ENCODE results near the gene AKR1A1.
"Not testable (repeated sequence)": the region's sequence is repeated elsewhere in the genome, so short reads cannot be mapped to it uniquely, and the experiment has no call there.

The AKR1A1 gene

DNA sequence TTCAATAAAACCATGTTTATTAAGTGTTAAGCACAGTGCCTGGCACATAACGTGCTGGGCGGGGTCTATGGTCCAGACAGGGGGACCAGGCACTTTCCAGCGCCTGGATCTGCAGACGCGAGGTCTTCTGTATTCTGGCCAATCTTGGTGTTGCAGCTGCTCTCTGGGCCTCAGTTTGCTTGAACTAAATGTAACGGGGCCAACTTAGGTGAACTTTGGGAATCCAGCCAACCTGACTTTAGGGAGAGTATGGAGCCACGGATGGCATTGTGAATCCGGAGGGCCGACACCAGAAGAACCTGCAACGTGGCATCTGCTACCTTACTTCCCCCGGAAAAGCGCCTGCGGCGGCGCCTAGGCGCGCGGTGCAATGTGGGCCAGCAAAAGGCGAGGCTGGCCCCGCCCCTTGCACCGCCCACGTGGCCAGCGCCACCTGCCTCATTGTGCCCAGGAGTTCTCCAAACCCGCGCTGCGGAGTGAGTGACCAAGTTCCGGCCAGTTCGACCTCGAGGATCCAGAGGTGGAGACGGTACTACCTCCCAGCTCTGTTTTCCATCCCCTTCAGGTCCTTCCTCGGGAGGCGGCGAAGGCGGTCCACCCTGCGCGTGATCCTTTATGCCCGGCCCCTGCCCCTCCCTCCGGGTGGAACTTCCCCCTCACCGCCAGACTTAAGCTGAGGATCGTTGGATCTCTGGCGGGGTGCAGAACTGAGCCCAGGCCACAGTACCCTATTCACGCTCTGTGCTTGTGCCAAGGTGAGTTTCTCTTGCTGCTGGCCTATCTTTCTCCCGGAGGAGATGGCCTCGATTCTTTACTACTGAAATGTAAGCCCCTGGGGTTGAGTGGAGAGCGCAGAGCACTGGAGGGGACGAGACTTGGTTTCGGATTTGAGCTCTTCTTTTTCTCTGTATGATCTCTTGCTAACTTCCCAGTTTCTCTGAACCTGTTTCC lies at the start of gene AKR1A1:
TSS of gene AKR1A1 (plus strand) at position 426 of the 951 bp plus-strand sequence. CDS start 10,969 bp downstream, outside the sequence.
- DNase-seq, result peak; percentile 94

DNA sequence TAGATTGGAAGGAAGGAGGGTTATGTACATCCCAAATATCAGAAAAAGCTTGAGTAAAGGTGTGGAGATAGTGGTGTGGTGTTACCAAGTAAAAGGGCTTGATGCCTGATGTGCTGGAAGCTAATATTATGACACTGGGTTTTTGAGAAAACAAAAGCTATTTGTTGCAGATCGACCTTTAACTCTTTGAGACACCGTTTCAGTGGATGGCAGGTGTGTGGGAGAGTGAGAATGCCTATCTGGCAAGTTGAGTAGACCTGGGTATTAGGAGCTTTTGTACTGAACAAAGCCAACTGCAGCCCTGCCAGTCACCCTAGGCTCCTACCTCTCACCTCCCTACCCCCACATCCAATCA lies 49.1 kb upstream of the AKR1A1 start:
- no peak for DNase-seq

DNA sequence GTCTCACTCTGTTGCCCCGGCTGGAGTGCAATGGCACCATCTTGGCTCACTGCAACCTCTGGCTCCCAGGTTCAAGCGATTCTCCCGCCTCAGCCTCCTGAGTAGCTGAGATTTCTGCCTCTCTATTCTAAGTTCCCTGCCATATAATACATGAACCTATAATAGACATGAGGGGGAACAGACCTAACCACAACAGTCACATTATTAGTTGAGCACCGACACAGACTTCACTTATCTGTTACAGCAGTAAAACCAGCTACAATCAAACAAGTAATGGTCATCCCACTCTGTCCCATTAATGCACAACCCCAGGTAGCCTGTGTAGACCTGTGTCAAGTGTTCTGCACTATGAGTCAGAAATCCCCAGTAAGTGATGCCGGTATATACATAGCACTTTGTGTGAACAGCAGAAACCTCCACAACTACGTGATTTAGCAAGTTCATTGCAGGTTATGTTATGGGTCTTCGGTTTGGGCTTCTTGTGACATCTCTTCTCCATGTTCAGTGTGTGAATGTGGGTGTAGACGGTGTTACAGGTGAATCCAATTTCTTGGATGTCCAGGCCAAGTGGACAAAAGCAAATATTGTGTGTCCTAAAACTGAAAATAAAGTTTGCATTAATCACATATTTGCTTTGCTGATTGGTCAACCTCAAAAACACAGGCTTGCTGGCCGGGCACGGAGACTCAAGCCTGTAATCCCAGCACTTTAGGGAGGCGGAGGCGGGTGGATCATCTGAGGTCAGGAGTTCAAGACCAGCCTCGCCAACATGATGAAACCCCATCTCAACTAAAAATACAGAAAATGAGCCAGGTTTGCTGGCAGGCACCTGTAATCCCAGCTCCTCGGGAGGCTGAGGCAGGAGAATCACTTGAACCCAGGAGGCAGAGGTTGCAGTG lies 46.9 kb upstream of the AKR1A1 start:
- no peak for DNase-seq

DNA sequence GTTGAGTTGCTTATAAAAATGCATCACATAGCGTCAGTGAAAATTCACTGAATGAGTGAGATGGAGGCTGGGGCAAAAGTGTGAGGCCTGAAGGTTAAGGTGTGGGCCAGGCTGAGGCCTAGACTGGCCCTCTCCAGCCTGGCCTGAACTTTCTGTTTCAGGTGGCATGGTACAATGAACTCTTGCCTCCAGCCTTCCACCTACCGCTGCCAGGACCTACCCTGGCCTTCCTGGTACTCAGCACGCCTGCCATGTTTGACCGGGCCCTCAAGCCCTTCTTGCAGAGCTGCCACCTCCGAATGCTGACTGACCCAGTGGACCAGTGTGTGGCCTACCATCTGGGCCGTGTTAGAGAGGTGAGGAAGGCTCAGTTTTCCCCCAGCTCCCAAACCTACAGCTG lies 43.4 kb upstream of the AKR1A1 start:
- DNase-seq, result no peak

DNA sequence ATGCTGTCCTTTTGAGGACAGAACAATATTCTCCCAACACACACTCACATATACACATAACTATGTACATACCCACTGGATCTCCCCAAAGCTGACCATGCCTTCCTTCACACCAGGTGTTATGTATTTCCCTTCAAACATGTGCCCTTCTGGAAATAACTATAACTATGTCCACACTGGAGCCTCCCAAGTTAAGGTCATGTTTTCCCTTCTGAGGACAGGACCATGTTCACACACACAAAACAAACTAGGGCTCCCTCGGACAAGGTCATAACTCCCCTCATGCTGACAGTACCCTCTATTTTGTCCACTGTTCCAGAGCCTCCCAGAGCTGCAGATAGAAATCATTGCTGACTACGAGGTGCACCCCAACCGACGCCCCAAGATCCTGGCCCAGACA lies 42.7 kb upstream of the AKR1A1 start:
- no peak for DNase-seq

DNA sequence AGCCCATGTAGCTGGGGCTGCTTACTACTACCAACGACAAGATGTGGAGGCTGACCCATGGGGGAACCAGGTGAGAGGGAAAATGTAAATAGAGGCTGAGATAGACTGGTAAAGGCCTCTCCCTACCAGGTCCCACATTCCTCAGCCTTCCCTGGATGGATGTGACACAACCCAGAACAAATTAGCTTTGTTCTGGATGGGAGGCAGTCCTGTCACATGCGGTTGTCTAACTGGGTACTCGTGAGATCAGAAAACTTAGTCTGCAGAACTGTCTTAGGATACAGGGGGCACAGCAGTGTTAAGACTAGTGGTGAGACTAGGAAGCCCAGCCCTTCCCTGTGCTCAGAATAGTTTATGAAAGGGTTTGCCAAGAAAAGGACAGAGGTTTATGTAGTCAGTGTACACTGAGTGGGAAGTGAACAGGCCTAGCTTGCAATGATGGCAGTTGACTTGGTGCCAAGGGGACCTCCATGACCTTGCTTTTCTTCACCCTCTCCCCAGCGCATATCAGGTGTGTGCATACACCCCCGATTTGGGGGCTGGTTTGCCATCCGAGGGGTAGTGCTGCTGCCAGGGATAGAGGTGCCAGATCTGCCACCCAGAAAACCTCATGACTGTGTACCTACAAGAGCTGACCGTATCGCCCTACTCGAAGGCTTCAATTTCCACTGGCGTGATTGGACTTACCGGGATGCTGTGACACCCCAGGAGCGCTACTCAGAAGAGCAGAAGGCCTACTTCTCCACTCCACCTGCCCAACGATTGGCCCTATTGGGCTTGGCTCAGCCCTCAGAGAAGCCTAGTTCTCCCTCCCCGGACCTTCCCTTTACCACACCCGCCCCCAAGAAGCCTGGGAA lies 42.1 kb upstream of the AKR1A1 start:
- no peak for DNase-seq

DNA sequence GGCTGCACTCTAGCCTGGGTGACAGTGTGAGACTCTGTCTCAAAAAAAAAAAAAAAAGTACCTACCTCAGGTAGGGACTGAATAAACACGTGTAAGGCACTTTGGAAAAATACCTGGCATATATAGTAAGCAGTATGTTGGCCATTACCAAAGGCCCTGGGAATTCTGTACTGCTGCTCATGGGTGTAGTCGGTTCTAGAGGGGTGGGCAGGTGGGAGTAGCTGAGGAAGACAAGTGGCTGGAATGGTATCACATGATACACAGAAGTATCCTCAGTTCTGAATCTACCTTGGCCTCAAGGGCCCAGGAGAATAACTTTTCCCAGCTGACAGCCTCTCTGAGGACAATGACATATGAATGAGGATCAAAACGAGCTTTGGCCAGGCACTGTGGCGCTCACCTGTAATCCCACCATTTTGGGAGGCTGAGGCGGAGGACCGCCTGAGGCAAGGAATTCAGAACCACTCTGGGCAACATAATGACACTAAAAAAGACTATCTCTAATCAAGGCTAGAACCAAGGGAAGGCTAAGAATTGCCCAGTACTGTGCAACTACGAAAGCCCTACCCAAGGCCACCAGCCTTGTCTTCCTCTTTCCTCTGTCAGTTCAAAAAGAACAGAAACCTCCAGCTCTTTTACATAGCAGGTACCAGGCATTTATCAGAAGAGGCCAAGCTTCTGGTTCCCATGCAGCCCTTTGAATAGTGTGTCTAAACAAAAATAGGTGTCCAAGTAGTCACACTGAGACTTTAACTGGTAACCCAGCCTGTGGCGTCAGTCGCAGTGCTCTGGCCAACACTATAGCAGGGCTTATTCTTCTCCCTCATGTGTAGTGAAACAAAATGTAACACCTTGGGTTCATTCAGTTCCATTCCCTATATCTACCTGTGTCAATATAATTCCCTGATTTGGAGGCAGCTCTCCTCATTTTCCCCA lies 40.3 kb upstream of the AKR1A1 start:
- no peak for DNase-seq

DNA sequence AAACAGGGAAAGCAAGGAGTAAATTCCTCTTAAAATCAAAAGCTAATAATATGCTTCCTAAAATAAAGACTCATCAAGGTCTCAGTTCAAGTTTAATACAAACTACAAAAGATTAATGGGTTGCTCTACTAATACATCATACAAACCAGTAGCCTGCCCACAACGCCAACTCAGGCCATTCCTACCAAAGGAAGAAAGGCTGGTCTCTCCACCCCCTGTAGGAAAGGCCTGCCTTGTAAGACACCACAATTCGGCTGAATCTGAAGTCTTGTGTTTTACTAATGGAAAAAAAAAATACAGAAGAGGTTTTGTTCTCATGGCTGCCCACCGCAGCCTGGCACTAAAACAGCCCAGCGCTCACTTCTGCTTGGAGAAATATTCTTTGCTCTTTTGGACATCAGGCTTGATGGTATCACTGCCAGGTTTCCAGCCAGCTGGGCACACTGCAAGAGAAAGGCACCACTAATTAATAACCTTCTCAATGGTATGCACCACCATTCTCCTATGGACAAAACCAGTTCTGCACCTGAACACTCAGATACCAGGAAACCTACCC lies 39.6 kb upstream of the AKR1A1 start:
- DNase-seq, result no peak

DNA sequence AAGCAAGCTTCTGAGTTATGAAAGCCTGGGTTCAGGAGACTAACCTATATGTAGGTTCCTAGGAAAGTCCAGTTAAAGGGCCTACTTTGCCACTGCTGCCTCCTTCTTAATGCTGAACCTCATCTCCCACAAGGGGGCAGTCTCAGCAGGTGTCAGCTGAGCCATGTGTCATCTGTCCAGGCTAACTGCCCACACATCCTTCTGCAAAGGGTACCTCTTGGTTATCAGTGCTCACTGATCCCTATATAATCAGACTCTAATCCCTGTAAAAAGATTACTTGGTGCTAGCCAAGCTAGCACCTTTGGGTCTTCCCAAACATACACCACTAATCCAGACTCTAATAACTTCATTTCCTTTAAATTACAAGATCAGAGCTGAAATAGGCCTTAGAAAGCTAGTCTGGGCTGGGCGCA lies 38.0 kb upstream of the AKR1A1 start:
- DNase-seq, result peak; percentile 49

DNA sequence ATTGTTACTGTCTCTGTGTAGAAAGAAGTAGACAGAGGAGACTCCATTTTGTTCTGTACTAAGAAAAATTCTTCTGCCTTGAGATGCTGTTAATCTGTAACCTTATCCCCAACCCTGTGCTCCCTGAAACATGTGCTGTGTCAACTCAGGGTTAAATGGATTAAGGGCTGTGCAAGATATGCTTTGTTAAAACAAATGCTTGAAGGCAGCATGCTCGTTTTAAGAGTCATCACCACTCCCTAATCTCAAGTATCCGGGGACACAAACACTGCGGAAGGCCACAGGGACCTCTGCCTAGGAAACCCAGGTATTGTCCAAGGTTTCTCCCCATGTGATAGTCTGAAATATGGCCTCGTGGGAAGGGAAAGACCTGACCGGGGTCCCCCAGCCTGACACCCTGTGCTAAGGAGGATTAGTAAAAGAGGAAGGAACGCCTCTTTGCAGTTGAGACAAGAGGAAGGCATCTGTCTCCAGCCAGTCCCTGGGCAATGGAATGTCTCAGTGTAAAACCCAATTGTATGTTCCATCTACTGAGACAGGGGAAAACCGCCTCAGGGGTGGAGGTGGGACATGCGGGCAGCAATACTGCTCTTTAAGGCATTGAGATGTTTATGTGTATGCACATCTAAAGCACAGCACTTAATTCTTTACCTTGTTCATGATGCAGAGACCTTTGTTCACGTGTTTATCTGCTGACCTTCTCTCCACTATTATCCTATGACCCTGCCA lies 36.9 kb upstream of the AKR1A1 start:
- DNase-seq, result not testable (repeated sequence)

DNA sequence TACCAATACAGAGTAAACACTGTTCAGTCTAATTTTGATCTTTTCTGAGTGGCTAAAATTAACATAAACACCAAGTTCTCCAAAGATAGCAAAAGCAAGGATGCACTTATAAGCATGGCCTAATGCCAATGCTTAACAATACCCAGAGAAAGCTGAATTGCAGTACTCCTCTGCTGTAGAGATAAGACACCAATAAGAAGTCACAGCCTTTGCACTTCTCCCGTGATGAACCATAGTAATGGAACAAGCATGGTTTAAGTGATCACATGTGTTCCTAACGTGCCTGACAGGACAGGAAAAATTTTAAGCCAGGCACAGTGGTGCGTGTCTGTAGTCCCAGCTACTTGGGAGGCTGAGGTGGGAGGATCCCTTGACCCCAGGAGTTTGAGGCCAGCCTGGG lies 34.6 kb upstream of the AKR1A1 start:
- no peak for DNase-seq

DNA sequence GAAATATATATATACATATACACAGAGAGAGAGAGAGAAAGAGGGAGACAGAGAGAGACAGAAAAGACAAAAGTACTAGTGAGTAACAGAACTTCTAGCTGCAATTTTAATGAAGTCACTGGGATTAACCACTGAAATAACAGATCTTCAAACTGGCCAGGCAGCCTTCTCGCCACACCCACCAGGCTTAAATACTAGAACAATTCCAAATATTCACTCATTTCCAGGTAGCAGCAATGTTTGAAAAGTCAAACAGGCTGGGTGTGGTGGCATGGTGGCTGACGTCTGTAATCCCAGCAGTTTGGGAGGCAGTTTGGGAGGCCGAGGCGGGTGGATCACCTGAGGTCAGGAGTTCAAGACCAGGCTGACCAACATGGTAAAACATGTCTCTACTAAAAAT lies 34.2 kb upstream of the AKR1A1 start:
- no peak for DNase-seq

DNA sequence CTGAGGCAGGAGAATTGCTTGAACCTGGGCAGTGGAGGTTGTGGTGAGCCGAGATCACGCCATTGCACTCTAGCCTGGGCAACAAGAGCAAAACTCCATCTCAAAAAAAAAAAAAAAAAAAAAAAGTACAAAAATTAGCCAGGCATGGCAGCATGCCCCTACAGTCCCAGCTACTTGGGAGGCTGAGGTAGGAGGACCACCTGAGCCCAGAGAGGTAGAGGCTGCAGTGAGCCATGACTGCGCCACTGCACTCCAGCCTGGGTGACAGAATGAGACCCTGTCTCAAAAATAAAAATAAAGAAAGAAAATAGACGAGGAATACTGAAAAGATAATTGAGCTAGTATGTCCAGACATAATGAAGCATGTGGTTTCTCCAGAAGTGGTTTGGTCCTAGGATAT lies 32.3 kb upstream of the AKR1A1 start:
- DNase-seq, result not testable (repeated sequence)

DNA sequence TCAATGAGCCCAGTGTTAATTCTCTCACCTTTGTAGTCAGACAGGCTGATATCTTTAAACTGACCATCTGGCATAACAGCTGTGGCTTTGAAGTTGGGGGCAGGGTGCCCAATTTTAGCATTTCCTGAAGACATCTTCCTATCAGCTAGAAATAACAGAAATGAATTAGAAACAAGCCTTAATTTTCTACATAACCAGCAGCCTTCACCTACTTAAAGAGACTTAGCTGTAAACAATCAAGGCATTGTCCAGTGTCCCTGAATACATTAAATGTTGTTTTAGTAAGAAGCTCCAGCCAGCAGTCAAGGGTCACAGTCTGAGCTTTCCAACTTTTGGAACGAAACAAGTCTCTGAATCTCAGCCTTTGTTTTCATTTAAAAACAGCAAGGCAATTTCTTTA lies 31.7 kb upstream of the AKR1A1 start:
- DNase-seq, result no peak

DNA sequence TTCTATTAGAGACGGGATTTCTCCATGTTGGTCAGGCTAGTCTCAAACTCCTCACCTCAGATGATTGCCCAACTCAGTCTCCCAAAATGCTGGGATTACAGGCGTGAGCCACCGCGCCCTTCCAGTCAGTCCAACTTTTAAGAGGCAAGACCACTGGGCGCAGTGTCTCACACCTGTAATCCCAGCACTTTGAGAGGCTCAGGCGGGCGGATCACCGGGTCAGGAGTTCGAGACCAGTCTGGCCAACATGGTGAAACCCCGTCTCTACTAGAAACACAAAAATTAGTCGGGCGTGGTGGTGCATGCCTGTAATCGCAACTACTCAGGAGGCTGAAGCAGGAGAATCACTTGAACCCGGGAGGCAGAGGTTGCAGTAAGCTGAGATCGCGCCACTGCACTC lies 30.9 kb upstream of the AKR1A1 start:
- DNase-seq, result not testable (repeated sequence)

DNA sequence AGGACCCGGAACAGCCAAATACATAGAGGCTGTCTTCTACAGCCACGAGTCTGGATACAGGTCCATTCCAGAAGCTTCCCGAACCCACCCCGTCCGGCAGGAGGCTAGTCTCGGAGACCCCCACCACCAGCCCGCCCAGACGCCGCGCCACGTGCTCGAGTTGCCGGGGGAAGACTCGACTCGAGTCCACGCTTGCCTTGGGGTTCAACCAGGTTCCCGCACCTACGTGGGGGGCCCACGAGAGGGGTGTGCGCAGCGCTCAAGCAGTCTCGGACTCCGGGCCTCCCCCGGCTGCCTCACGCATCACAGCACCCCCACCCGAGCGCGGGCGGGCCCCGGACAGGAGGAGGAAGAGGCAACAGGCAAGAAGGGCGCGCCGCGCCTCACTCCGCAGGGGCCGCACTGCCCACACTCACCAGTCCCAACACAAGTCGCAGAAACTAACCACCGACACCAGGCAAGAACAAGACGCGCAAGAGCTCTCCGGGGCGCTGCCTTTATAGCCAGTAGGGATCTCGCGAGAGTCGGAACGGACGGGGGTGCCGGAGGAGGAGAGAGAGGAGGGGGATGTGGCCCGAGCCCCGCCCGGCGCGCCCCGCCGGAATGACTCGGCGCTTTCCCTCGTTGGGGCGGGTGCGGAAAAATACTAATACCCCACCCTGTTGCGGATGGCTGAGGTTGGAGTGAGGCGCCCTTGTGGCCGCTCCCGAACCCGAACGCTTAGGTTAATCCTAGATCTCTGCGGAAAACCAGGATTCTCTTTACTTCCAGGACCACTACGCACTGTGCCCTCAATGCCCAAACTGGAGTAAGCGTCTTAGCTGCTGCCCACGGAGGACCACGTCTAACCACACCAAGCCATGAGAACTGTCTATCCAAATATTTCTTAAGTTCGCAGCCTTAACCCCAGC lies 29.0 kb upstream of the AKR1A1 start, which contains the start of gene PRDX1:
TSS of gene PRDX1 (minus strand) at position 472 of the 911 bp plus-strand sequence. CDS start 2,841 bp downstream, outside the sequence.
- DNase-seq, result peak; percentile 91

DNA sequence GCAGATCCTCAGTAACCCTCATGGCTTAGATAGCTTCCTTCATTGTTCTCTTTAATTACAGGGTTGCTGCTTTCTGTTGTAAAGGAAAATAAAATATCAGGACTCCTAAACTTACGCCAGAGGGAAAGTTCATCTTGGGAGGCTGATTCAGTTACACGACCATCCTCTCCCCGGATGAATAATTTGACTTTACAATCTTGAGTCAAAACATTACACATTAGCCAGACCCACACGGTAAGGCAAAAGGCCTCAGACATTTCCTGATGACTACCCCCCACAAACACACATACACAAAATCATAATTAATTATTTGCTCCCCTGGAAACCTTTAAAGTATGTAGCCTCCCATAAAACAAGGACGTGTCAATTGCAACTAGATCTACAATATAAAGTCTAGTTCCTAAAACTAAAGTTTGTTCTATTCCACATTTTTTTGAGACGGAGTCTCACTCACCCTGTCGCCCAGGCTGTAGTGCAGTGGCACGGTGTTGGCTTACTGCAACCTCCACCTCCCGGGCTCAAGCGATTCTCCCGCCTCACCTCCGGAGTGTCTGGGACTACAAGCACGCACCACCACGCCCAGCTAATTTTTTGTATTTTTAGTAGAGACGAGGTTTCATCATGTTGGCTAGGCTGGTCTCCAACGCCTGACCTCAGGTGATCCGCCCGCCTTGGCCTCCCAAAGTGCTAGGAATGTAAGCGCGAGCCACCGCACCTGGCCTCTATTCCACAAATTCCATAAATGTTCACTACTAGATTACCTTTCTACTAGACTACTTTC lies 28.1 kb upstream of the AKR1A1 start:
- no peak for DNase-seq

DNA sequence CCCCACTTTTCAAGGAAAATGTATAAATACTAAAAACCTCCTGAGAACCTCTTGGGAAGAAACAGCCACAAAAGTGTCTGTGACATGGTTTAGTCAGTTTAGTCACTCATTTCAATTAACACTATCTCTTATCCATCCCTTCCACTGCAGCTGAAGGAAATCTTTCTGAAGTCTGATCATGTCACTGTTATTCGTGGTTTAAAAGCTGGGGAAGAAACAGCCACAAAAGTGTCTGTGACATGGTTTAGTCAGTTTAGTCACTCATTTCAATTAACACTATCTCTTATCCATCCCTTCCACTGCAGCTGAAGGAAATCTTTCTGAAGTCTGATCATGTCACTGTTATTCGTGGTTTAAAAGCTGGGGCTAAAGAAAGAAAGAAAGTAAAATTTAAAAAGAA lies 27.1 kb upstream of the AKR1A1 start:
- DNase-seq, result not testable (repeated sequence)

Measured in NCI-H1105 treated with DMSO at 0.1 percent for 48 hours (cell line).